AG09319 (cell line): ENCODE measurements around the gene SEMA3F.
A peak's percentile ranks its signal among the peaks of the same experiment; 100 is the strongest.

ENCODE experiments used
- DNase-seq: peaks from one replicate; pipeline ENCODE4 v3.0.0-alpha.2; 2010; ENCODE audit warnings: low read depth; ENCODE audit errors: extremely low read depth
- CTCF ChIP-seq: IDR thresholded peaks from 2 replicates; pipeline ENCODE4 v1.5.1; 2011; ENCODE audit warnings: low read depth, mild to moderate bottlenecking, inconsistent platforms, low read length, moderate library complexity

The SEMA3F gene

GRCh38 chr3:50190936-50191660 is 36.0 kb downstream of the SEMA3F start, which contains the start of gene GNAT1:
Gene GNAT1 (plus strand): TSS chr3:50191610. CDS start chr3:50191726, 116 bp downstream.
- no peak for DNase-seq

GRCh38 chr3:50192124-50192523 is 37.0 kb downstream of the SEMA3F start:
- TF ChIP-seq CTCF = no peak
- DNase-seq = no peak

More at GRCh38 chr3:50190936-50191660, 36.0 kb downstream of the SEMA3F start, which contains the start of gene GNAT1:
- no peak for TF ChIP-seq CTCF

DNA sequence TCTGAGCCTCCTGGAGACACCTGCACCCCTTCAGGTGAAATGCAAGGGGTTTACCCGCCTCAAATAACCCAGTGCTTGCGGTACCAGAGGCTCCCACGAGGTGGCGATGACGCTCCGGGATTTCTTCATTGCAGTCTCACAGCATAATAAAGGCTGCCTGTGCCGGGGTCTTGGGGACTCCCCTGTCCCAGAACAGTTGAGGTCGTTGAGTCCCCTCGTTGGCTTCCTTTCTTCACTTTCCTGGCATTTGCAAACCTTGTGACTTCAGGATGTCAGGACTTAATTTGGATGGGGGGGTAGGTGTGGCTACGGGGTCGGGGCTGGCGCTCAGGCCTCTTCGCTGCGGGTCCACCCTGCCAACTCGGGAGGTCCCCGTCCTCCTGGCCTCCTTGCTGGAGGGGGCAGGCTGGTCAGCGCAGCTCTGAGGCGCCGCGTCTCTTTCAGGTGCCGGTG is 37.6 kb downstream of the SEMA3F start:
- DNase-seq = peak; percentile 5
- TF ChIP-seq CTCF = peak; percentile 95

- no peak for DNase-seq
- TF ChIP-seq CTCF = no peak
Measured at GRCh38 chr3:50193286-50193685, 38.2 kb downstream of the SEMA3F start.

- TF ChIP-seq CTCF = no peak
- no peak for DNase-seq
Measured at GRCh38 chr3:50193746-50194127, 38.6 kb downstream of the SEMA3F start.

GRCh38 chr3:50194128-50194902 is 39.2 kb downstream of the SEMA3F start:
- peak; percentile 75 for TF ChIP-seq CTCF
- DNase-seq = peak; percentile 5
